ENCODE measurements around the gene FER. TPM values are rescaled to one million over a fixed set of nuclear protein-coding genes. Genes with fewer than 3 reads are reported as not detected.

Gene FER
- total and polyA plus RNA-seq, 2 of the 13 experiments (the other 11 are each of a cell fraction or from before 2014, with no cell fraction given): 7.9 to 29.0 TPM

DNA sequence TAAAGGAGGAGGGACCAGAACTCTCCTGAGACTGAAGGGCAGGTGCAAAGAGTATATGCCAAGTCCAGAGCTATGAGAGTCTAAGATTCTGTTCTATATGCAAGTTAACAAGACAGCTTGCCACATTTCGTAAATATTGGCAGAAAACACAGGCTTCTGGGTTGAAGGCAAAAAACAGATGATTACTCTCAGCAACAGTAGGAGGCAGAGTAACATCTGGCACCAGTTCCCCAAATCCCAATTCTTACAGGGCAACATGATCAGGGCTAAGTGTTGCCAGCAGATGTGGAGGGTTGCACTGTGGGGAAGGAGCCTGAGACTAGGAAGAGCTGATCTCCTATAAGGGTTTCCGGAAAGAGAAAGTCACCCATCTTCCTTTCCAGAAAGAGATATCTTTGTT is 482.7 kb downstream of the FER start (continued):
- no peak for TF ChIP-seq LRRFIP1 (CRISPR knock-in tag; conservative IDR thresholded peaks at IDR 0.05)

DNA sequence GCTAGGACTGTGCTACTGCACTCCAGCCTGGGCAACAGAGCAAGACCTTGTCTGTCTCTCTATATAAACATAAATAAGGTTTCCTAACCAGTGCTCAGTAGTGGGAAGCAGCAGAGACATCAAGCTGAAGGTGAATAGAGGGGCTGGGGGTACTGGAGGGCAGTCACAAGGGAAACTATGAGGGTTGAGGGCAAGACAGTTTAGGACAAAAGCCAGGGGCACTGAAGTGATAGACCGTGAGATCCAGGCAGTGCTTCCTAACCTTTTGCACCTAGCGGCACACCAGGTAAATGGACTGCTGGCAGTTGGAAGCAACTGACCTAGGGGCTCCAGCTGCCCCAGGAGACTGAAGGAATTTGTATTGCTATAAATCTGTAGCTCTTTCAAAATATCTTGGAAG is 483.6 kb downstream of the FER start:
- ChIA-PET CTCF (ENCODE audit: low intra/inter-chr PET ratio, low total read pairs) (no interaction called here), POLR2A (no interaction called here)
- no peak overlapping the region for H3K4me3 ChIP-seq (replicated peaks in 1 of 3; ENCODE audit: insufficient read depth in 1 of 3, low read depth in 2 of 3, low read length in 3 of 3)
- FAIRE-seq: no peak
- intact Hi-C loops (cut with micrococcal nuclease; ENCODE audit: unreplicated experiment) (no loop called here), in situ Hi-C loops (cut with HindIII; ENCODE audit: extremely low pct_ligation_motif_present, low pct_unique_long_range_greater_than_20kb) (no loop called here)
- no peaks in the 10 kb centered on the region for H3K27me3 ChIP-seq (ENCODE audit: control insufficient read depth in 1 of 2, insufficient read depth in 2 of 2, low read length in 2 of 2)
- no peaks in the 10 kb centered on the region for H3K79me2 ChIP-seq (ENCODE audit: insufficient read depth, low read length)
- ATAC-seq: no peak
- H3K36me3 ChIP-seq (replicated peaks in 1 of 2; ENCODE audit: control insufficient read depth in 1 of 2, insufficient read depth in 2 of 2, low read length in 2 of 2): no peaks in the 10 kb centered on the region
- no peaks in the 10 kb centered on the region for H3K9me3 ChIP-seq (ENCODE audit: low read length)
- no peak overlapping the region for H3K4me2 ChIP-seq (ENCODE audit: low read depth, low read length)
- H3K9ac ChIP-seq (ENCODE audit: insufficient read depth, low read depth, low read length): no peak overlapping the region
- no peak overlapping the region for H3K27ac ChIP-seq (ENCODE audit: extremely low read length, insufficient read depth, low read length)
- DNase-seq (ENCODE audit: low spot score): no peak
- no peaks in the 10 kb centered on the region for H3K4me1 ChIP-seq (ENCODE audit: insufficient read depth, low read length)
- 77% methylated on average over 2 of the region's 2 CpGs for WGBS (ENCODE audit: low lambda C conversion rate)
- H2AFZ ChIP-seq (ENCODE audit: low read length): no peak overlapping the region
- H4K20me1 ChIP-seq (ENCODE audit: insufficient read depth, low read length): no peaks in the 10 kb centered on the region
- BruUV-seq (replicated peaks): no TSS peak
- TF ChIP-seq, protein P1, sequence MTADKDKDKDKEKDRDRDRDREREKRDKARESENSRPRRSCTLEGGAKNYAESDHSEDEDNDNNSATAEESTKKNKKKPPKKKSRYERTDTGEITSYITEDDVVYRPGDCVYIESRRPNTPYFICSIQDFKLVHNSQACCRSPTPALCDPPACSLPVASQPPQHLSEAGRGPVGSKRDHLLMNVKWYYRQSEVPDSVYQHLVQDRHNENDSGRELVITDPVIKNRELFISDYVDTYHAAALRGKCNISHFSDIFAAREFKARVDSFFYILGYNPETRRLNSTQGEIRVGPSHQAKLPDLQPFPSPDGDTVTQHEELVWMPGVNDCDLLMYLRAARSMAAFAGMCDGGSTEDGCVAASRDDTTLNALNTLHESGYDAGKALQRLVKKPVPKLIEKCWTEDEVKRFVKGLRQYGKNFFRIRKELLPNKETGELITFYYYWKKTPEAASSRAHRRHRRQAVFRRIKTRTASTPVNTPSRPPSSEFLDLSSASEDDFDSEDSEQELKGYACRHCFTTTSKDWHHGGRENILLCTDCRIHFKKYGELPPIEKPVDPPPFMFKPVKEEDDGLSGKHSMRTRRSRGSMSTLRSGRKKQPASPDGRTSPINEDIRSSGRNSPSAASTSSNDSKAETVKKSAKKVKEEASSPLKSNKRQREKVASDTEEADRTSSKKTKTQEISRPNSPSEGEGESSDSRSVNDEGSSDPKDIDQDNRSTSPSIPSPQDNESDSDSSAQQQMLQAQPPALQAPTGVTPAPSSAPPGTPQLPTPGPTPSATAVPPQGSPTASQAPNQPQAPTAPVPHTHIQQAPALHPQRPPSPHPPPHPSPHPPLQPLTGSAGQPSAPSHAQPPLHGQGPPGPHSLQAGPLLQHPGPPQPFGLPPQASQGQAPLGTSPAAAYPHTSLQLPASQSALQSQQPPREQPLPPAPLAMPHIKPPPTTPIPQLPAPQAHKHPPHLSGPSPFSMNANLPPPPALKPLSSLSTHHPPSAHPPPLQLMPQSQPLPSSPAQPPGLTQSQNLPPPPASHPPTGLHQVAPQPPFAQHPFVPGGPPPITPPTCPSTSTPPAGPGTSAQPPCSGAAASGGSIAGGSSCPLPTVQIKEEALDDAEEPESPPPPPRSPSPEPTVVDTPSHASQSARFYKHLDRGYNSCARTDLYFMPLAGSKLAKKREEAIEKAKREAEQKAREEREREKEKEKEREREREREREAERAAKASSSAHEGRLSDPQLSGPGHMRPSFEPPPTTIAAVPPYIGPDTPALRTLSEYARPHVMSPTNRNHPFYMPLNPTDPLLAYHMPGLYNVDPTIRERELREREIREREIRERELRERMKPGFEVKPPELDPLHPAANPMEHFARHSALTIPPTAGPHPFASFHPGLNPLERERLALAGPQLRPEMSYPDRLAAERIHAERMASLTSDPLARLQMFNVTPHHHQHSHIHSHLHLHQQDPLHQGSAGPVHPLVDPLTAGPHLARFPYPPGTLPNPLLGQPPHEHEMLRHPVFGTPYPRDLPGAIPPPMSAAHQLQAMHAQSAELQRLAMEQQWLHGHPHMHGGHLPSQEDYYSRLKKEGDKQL (CRISPR knock-in tag; IDR thresholded peaks at IDR 0.05; ENCODE audit: low read depth): no peak
- TF ChIP-seq ARID4A (CRISPR knock-in tag; IDR thresholded peaks at IDR 0.05; ENCODE audit: borderline replicate concordance) (no peak), ZNF746 (CRISPR knock-in tag; IDR thresholded peaks at IDR 0.05) (no peak), ZNF883 (CRISPR knock-in tag; IDR thresholded peaks at IDR 0.05; ENCODE audit: not compliant biosample characterization) (no peak), KLF11 (CRISPR knock-in tag; IDR thresholded peaks at IDR 0.05) (no peak), TCF7 (IDR thresholded peaks at IDR 0.05; ENCODE audit: low read depth) (no peak), PPARG (CRISPR knock-in tag; conservative IDR thresholded peaks at IDR 0.05) (no peak), ZNF660 (CRISPR knock-in tag; IDR thresholded peaks at IDR 0.05; ENCODE audit: borderline replicate concordance, low read depth) (no peak), MEIS1 (CRISPR knock-in tag; IDR thresholded peaks at IDR 0.05; ENCODE audit: borderline replicate concordance) (no peak), CBX2 (IDR thresholded peaks at IDR 0.05; ENCODE audit: low read depth, low read length) (no peak), CBX2 (CRISPR knock-in tag; IDR thresholded peaks at IDR 0.05; ENCODE audit: low read depth) (no peak)

All from HepG2 (cell line).